K562 (cell line): ENCODE data around the gene ADCY5. TPM values are rescaled to one million over a fixed set of nuclear protein-coding genes. Genes with fewer than 3 reads are reported as not detected.

ENCODE experiments used
- ATAC-seq: fragments of 200-7000 bp; cut with Tn5 transposase; 3 replicates; pipeline ENCODE4 v1.9.1; 2020; ENCODE audit warnings: moderate library complexity
- BruUV-seq: library from RNA; stranded (reverse); fragments of 400-500 nt; replicated peaks from 2 replicates; lab custom pipeline; 2021; lab: Mats Ljungman, UMichigan
- CTCF ChIA-PET: fragments of 300-600 bp; formaldehyde crosslinking; extraction: SDS; loops from one replicate; lab custom pipeline; 2021; ENCODE audit warnings: low intra/inter-chr PET ratio; lab: Yijun Ruan, JAX
- POLR2A ChIA-PET: fragments of 300-600, 350-650 bp; sonication (Branson Sonifier 250); formaldehyde crosslinking; extraction: SDS; loops from one replicate; lab custom pipeline; 2021; ENCODE audit warnings: antibody characterized with exemption, inconsistent platforms; lab: Yijun Ruan, JAX
- DNase-seq, 4 experiments: peaks; one replicate each; pipeline versions ENCODE4 v3.0.0 to v3.0.0-alpha.2; 2011 to 2018; ENCODE audit warnings: low spot score in 3 of 4, mixed read lengths in 3 of 4; ENCODE audit errors: extremely low read depth in 1 of 4
- FAIRE-seq: peaks from 2 replicates; lab custom pipeline; 2011; peaks lifted over from hg19 to GRCh38; lab: Jason Lieb, UNC
- H2AFZ ChIP-seq: 2 replicates; pipeline ENCODE4 v1.6.0; 2011; ENCODE audit warnings: low read depth, low read length, control low read depth, inconsistent platforms
- H3K27ac ChIP-seq: fragments of 200-600 bp; 3 replicates; pipeline ENCODE4 v1.8.0; 2011; ENCODE audit warnings: low read depth, mild to moderate bottlenecking, control low read depth, inconsistent platforms, low read length, moderate library complexity, mixed read lengths; ENCODE audit errors: extremely low read depth
- H3K27me3 ChIP-seq, 2 experiments: fragments of 300-600 bp in 1 of 2; 2 replicates in 1 of 2; 3 replicates in 1 of 2; pipeline versions ENCODE4 v1.6.0 to v1.8.0; 2011; ENCODE audit warnings: inconsistent platforms in 2 of 2, low read length in 2 of 2, mild to moderate bottlenecking in 1 of 2, mixed read lengths in 1 of 2, moderate library complexity in 1 of 2; ENCODE audit not compliant: control insufficient read depth in 2 of 2, insufficient read depth in 2 of 2
- H3K36me3 ChIP-seq: fragments of 300-600 bp; 3 replicates; pipeline ENCODE4 v1.8.0; 2011; ENCODE audit warnings: mild to moderate bottlenecking, low read length, inconsistent platforms; ENCODE audit not compliant: control insufficient read depth, insufficient read depth
- H3K4me1 ChIP-seq, 2 experiments: fragments of 200-600 bp in 1 of 2; replicated peaks in 1 of 2; 2 replicates in 1 of 2; 3 replicates in 1 of 2; pipeline versions ENCODE4 v1.5.1 to v1.8.0; 2011; ENCODE audit warnings: inconsistent platforms in 2 of 2, low read length in 2 of 2, mild to moderate bottlenecking in 1 of 2, mixed read lengths in 1 of 2, moderate library complexity in 1 of 2; ENCODE audit not compliant: control insufficient read depth in 2 of 2, insufficient read depth in 2 of 2
- H3K4me2 ChIP-seq: 2 replicates; pipeline ENCODE4 v1.6.1; 2011; ENCODE audit warnings: low read length, control low read depth, inconsistent platforms, mixed read lengths; ENCODE audit not compliant: insufficient read depth
- H3K4me3 ChIP-seq: fragments of 200-600 bp; sonication (generic), shearing (Covaris generic); 2 replicates; pipeline ENCODE4 v1.5.1; 2016; ENCODE audit warnings: control low read depth, inconsistent platforms
- H3K79me2 ChIP-seq: fragments of 200-600 bp; 3 replicates; pipeline ENCODE4 v1.8.0; 2011; ENCODE audit warnings: low read length, inconsistent platforms; ENCODE audit not compliant: control insufficient read depth, insufficient read depth
- H3K9ac ChIP-seq, 2 experiments: 2 replicates each; pipeline versions ENCODE4 v1.6.0 to v1.6.1; 2011; ENCODE audit warnings: low read depth in 2 of 2, low read length in 2 of 2, control low read depth in 1 of 2, inconsistent platforms in 1 of 2, mild to moderate bottlenecking in 1 of 2, mixed read lengths in 1 of 2; ENCODE audit not compliant: insufficient read depth in 1 of 2
- H3K9me1 ChIP-seq: one replicate; pipeline ENCODE4 v1.6.0; 2011; ENCODE audit warnings: inconsistent platforms, mild to moderate bottlenecking, low read length, moderate library complexity; ENCODE audit not compliant: control insufficient read depth, insufficient read depth
- H3K9me3 ChIP-seq: replicated peaks from 2 replicates; pipeline ENCODE4 v1.5.1; 2011; ENCODE audit warnings: low read depth, low read length, inconsistent platforms; ENCODE audit not compliant: control insufficient read depth, insufficient read depth
- H4K20me1 ChIP-seq: replicated peaks from 2 replicates; pipeline ENCODE4 v1.6.1; 2011; ENCODE audit warnings: low read length, inconsistent platforms, mixed read lengths; ENCODE audit not compliant: control insufficient read depth, insufficient read depth
- BCL6 ChIP-seq: fragments of 250-450 bp; sonication (Bioruptor Pico); IDR thresholded peaks from 2 replicates; pipeline ENCODE4 v1.4.0; 2020
- E2F3 ChIP-seq: fragments of 250-450 bp; sonication (Bioruptor Pico); IDR thresholded peaks from 2 replicates; pipeline ENCODE4 v1.4.0; 2020; ENCODE audit warnings: mild to moderate bottlenecking
- FOXJ2 ChIP-seq: fragments of 200-800 bp; sonication (Bioruptor generic); IDR thresholded peaks from 2 replicates; pipeline ENCODE4 v1.6.1; 2016; ENCODE audit warnings: missing genetic modification characterization, missing compliant biosample characterization
- HNRNPLL ChIP-seq: fragments of 200-400 bp; formaldehyde crosslinking; IDR thresholded peaks from 2 replicates; pipeline ENCODE4 v1.6.1; 2017; ENCODE audit warnings: low read length, low read depth, mild to moderate bottlenecking; ENCODE audit not compliant: poor library complexity, severe bottlenecking
- MBD1 ChIP-seq: fragments of 250-450 bp; sonication (Bioruptor Pico); IDR thresholded peaks from 2 replicates; pipeline ENCODE4 v1.8.0; 2022; ENCODE audit warnings: inconsistent platforms
- NR3C1 ChIP-seq: sonication (generic); formaldehyde crosslinking; IDR thresholded peaks from 2 replicates; pipeline ENCODE4 v1.8.1; 2022; ENCODE audit warnings: missing genetic modification reagents
- POLR2G ChIP-seq: fragments of 200-400 bp; formaldehyde crosslinking; IDR thresholded peaks from 2 replicates; pipeline ENCODE4 v1.6.1; 2017; ENCODE audit warnings: low read depth, mild to moderate bottlenecking, antibody characterized with exemption, low read length, moderate library complexity
- ZNF3 ChIP-seq: fragments of 250-450 bp; sonication (Bioruptor Pico); IDR thresholded peaks from 2 replicates; pipeline ENCODE4 v1.5.0; 2021; ENCODE audit warnings: mild to moderate bottlenecking, moderate library complexity
- WGBS: fragments of 100-300 bp; shearing (Covaris generic); methylation state at CpG from one replicate; pipeline ENCODE4 v1.1.6; 2016; ENCODE audit warnings: low coverage, mixed read lengths; ENCODE audit not compliant: insufficient coverage; ENCODE audit errors: missing lambda C conversion rate; 5-methylcytosine and 5-hydroxymethylcytosine counted together
- in situ Hi-C: fragments of 300-500 bp; cut with MboI; formaldehyde crosslinking; loops from 4 replicates; pipeline ENCODE4 v1.15.0; 2018; ENCODE audit warnings: inconsistent platforms, mixed read lengths
- intact Hi-C: fragments of 100-400 bp; cut with micrococcal nuclease; formaldehyde crosslinking; loops from 2 replicates; pipeline ENCODE4 v1.14.2; 2022
- polyA plus RNA-seq, 8 experiments: library from polyadenylated mRNA; depleted of rRNA in 4 of 8; stranded (reverse) in 5 of 8; unstranded in 3 of 8; fragments of >200 nt; fragmentation: Nextera tagmentation in 2 of 8; fragmentation: Illumina TruSeq in 1 of 8; extraction: Ambion mirVana in 2 of 8; extraction: Trizol in 1 of 8; gene quantifications; 2 replicates each; pipeline versions ENCODE4 v1.2.1 to v1.2.3, GENCODE V29; 2011 to 2014; ENCODE audit warnings: inconsistent platforms in 1 of 8, missing spikeins in 1 of 8
- total RNA-seq, 7 experiments: library from RNA; depleted of rRNA in 6 of 7; stranded (reverse); fragments of >200 nt in 6 of 7; fragmentation: Illumina TruSeq in 2 of 7; extraction: Trizol in 2 of 7; gene quantifications; 2 replicates each; pipeline versions ENCODE4 v1.2.1 to v1.2.3, GENCODE V29; 2011 to 2021; ENCODE audit warnings: low replicate concordance in 1 of 7
- TF ChIP-seq, protein P1 (sequence below): IDR thresholded peaks from 2 replicates; pipeline ENCODE4 v1.6.1; 2016; ENCODE audit warnings: missing genetic modification characterization, missing compliant biosample characterization

The ADCY5 gene
- total and polyA plus RNA-seq, 9 of the 15 experiments (the other 6 are each of a cell fraction or from before 2014, with no cell fraction given): under 0.01 TPM; not detected in 8

DNA sequence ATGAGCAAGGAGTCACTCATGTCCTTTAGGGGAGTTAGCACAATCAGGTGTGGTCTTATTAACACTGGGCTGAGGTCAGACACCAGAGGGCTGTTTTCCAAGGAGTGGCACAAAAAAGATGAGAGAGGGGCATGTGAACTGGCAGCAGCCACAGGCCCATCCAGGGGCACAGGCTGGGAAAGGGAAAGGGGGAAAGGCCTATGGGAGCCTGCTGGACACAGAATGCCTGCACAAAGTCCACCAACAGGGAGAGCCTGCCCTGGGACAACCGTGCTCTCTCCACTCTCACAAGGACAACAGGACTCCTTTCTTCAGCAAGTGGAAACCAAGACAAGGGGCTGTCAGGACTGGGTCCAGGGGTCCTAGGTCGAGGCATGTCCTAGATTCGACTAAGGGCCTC, 109.6 kb downstream of the ADCY5 start:
- no peak overlapping the region for H3K27ac ChIP-seq
- H4K20me1 ChIP-seq: peaks cover 3% of the 10 kb centered on the region; the same call in 1 of the 2 replicates
- BruUV-seq: no TSS peak
- FAIRE-seq (no peak), ATAC-seq (no peak), DNase-seq (no peak)
- ChIA-PET CTCF (no interaction called here), POLR2A (interaction anchor here (0.5 kb wide), 1 partner anchor 14 kb away, joined by 3 read pairs; no protein-coding TSS in a partner anchor)
- H3K4me3 ChIP-seq: no peak overlapping the region
- intact Hi-C loops (no loop called here), in situ Hi-C loops (no loop called here)
- H3K4me1 ChIP-seq: no peaks in the 10 kb centered on the region
- H3K36me3 ChIP-seq: no peaks in the 10 kb centered on the region
- no peak for TF ChIP-seq HNRNPLL
- no peak for TF ChIP-seq BCL6 (CRISPR knock-in tag)
- TF ChIP-seq ZNF3 (CRISPR knock-in tag): no peak
- TF ChIP-seq NR3C1: no peak
- no peak overlapping the region for H3K9ac ChIP-seq
- H3K9me3 ChIP-seq: no peaks in the 10 kb centered on the region
- WGBS: 0% methylated on average over 1 of the region's 3 CpGs
- no peaks in the 10 kb centered on the region for H3K79me2 ChIP-seq
- no peak overlapping the region for H3K4me2 ChIP-seq
- H3K27me3 ChIP-seq: no peaks in the 10 kb centered on the region; a peak in 2 of 5 replicates
- no peaks in the 10 kb centered on the region for H3K9me1 ChIP-seq
- no peak overlapping the region for H2AFZ ChIP-seq

GRCh38 chr3:123338620-123339061, 110.2 kb downstream of the ADCY5 start:
- ATAC-seq: no peak
- WGBS: 0% methylated on average over 5 of the region's 5 CpGs
- no TSS peak for BruUV-seq
- no peak overlapping the region for H3K4me2 ChIP-seq
- no peak for FAIRE-seq
- H3K79me2 ChIP-seq: no peaks in the 10 kb centered on the region
- no peaks in the 10 kb centered on the region for H3K9me3 ChIP-seq
- no peak overlapping the region for H3K4me3 ChIP-seq
- no peak overlapping the region for H2AFZ ChIP-seq
- H3K27ac ChIP-seq: no peak overlapping the region
- no peaks in the 10 kb centered on the region; a peak in 2 of 5 replicates for H3K27me3 ChIP-seq
- H3K9me1 ChIP-seq: no peaks in the 10 kb centered on the region
- ChIA-PET CTCF (no interaction called here), POLR2A (no interaction called here)
- no peaks in the 10 kb centered on the region for H3K4me1 ChIP-seq
- intact Hi-C loops (no loop called here), in situ Hi-C loops (no loop called here)
- peaks cover 3% of the 10 kb centered on the region; the same call in 1 of the 2 replicates for H4K20me1 ChIP-seq
- DNase-seq: no peak
- TF ChIP-seq, protein P1, sequence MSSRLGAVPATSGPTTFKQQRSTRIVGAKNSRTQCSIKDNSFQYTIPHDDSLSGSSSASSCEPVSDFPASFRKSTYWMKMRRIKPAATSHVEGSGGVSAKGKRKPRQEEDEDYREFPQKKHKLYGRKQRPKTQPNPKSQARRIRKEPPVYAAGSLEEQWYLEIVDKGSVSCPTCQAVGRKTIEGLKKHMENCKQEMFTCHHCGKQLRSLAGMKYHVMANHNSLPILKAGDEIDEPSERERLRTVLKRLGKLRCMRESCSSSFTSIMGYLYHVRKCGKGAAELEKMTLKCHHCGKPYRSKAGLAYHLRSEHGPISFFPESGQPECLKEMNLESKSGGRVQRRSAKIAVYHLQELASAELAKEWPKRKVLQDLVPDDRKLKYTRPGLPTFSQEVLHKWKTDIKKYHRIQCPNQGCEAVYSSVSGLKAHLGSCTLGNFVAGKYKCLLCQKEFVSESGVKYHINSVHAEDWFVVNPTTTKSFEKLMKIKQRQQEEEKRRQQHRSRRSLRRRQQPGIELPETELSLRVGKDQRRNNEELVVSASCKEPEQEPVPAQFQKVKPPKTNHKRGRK (tag): no peak
- no peak for TF ChIP-seq MBD1 (CRISPR knock-in tag)
- no peak for TF ChIP-seq POLR2G
- TF ChIP-seq E2F3: no peak
- no peak for TF ChIP-seq FOXJ2 (tag)
- no peaks in the 10 kb centered on the region for H3K36me3 ChIP-seq
- no peak overlapping the region for H3K9ac ChIP-seq
